HAP-1 (cell line): ENCODE measurements around the gene THAP8.

Experiments used
- DNase-seq, 2 experiments: peaks; one replicate each; pipeline ENCODE4 v3.0.0-alpha.2; 2016 to 2020; ENCODE audit warnings: low spot score in 2 of 2
- H3K27me3 ChIP-seq: fragments of 250-450 bp; sonication (Bioruptor Pico); 2 replicates; pipeline ENCODE4 v1.5.1; 2020; ENCODE audit warnings: low read depth, mild to moderate bottlenecking, moderate library complexity
- H3K36me3 ChIP-seq: fragments of 250-450 bp; sonication (Bioruptor Pico); replicated peaks from 2 replicates; pipeline ENCODE4 v1.5.1; 2020; ENCODE audit warnings: mild to moderate bottlenecking
- H3K4me1 ChIP-seq: fragments of 250-450 bp; sonication (Bioruptor Pico); 2 replicates; pipeline ENCODE4 v1.5.1; 2020; ENCODE audit warnings: mild to moderate bottlenecking
- H3K4me3 ChIP-seq: fragments of 250-450 bp; sonication (Bioruptor Pico); 2 replicates; pipeline ENCODE4 v1.5.1; 2020; ENCODE audit warnings: mild to moderate bottlenecking, moderate library complexity
- H3K9me3 ChIP-seq: fragments of 250-450 bp; sonication (Bioruptor Pico); 2 replicates; pipeline ENCODE4 v1.5.1; 2020; ENCODE audit warnings: mild to moderate bottlenecking, moderate library complexity
- in situ Hi-C: fragments of 300-500 bp; cut with MboI; formaldehyde crosslinking; loops from 3 replicates; pipeline ENCODE4 v1.14.3; 2020; ENCODE audit warnings: low sequenced_read_pairs, inconsistent platforms, mixed read lengths

Gene THAP8

DNA sequence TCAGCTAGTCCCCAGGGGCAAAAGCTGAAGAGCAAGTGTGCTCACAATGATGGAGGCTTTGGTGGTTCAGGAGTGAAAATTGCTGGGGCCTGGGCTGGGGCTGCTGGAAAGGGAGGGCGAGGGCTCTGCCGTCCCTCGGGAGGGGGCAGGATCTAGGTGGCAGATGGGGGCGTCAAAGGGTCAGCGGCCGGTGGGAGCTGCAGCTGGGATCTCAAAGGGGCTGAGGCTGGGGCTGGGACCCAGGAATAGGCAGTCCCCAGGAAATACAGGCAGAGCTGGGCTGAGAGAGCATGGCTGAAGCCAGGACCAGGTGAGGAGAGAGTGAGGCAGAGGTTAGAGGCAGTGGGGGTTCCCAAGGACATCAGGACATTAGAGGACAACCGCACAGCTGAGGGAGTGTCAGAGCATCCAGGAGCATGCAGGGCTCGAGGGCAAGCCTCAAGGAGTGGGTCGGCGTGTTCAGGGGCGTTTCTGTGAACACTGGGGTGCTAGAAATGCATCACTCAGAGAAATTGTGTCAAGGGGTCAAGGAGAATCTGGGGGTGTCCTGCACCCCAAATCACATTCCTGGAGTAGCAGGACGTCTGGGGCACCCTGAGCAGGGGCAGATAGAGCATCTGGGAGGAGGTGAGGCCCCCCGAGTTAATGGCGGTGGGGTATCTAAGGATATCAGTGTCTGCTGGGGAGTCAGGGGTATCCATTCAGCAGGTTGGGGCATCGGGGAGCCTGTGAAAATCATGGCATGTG, 44.3 kb downstream of the THAP8 start:
- no peaks in the 10 kb centered on the region for H3K9me3 ChIP-seq
- no peak overlapping the region for H3K4me3 ChIP-seq
- no peaks in the 10 kb centered on the region for H3K27me3 ChIP-seq
- H3K4me1 ChIP-seq: peaks cover 3% of the 10 kb centered on the region; the same call in 1 of the 2 replicates
- DNase-seq: no peak
- in situ Hi-C loops: no loop called here
- H3K36me3 ChIP-seq: no peaks in the 10 kb centered on the region

- in situ Hi-C loops: no loop called here
- no peak for DNase-seq
- H3K4me3 ChIP-seq: no peak overlapping the region
Observed at GRCh38 chr19:36009220-36009619, 44.9 kb downstream of the THAP8 start.

DNA sequence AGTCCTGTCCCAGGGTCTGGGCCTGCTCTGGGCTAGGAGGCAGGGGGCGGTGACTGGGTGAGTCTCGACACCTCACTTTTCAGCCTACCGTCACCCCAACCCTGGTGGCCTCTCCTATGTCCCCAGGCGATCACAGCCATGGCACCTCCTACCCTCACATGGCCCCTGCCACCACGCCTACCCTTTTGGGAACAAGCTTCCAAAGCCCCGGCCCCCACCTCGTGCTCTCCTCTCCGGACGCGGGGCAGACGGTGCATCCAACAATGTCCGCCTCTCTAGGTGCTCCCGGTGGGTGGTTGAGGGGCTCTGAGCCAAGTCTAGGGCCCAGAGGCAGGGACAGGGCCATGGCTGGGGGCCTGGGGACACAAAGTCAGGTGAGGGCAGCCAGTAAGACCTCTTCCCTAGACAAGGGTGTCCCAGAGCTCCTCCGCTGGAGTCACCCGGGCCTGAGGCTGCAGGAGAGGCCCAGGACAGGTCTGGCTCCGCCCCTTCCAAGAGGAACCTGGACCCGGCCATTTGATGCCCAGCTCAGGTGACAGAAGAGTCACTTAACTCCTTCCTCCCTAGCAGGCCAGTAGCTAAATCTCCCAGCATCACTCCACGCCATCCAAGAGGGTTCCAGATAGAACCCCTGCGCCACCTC, 45.6 kb downstream of the THAP8 start, which contains the start of gene SYNE4:
SYNE4 (minus strand) TSS at position 478 of the 643 bp plus-strand sequence; CDS start at position 346, 132 bp downstream.
- H3K4me1 ChIP-seq: 0 out of 2 replicates have a peak, but pooled peaks cover 3% of the 10 kb centered on the region
- in situ Hi-C loops: no loop called here
- H3K27me3 ChIP-seq: no peaks in the 10 kb centered on the region
- H3K9me3 ChIP-seq: no peaks in the 10 kb centered on the region
- no peaks in the 10 kb centered on the region for H3K36me3 ChIP-seq
- no peak for DNase-seq
- H3K4me3 ChIP-seq: no peak within 1 kb of the TSS

More at GRCh38 chr19:36009220-36009619, 44.9 kb downstream of the THAP8 start:
- Histone ChIP-seq H3K36me3 (no peaks in the 10 kb centered on the region), H3K9me3 (no peaks in the 10 kb centered on the region), H3K27me3 (no peaks in the 10 kb centered on the region), H3K4me1 (0 out of 2 replicates have a peak, but pooled peaks cover 3% of the 10 kb centered on the region)

DNA sequence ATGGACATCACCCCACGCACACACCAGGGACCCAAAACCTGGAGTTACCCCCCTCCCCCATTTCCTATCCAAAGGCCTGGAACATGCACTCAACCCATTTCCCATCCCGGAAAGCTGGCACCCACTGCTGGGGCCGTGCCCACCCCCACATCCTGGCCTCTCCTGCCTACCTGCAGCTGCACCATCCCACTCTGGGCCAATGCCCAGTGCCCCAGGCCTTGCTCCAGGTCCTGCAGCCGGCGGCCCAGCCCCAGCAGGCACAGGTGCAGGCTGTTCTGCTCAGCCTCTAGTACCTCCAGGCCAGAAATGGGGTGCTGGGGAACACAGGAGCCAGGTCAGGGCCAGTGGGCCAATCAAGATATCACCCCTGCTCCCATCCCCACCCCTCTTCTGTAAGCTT, 47.1 kb downstream of the THAP8 start:
- Histone ChIP-seq H3K4me1 (no peaks in the 10 kb centered on the region), H3K27me3 (no peaks in the 10 kb centered on the region), H3K36me3 (no peaks in the 10 kb centered on the region), H3K4me3 (no peak overlapping the region), H3K9me3 (no peaks in the 10 kb centered on the region)
- in situ Hi-C loops: no loop called here
- DNase-seq: no peak

GRCh38 chr19:36003284-36003683, 50.8 kb downstream of the THAP8 start:
- H3K36me3 ChIP-seq: peaks cover 10% of the 10 kb centered on the region
- H3K27me3 ChIP-seq: no peaks in the 10 kb centered on the region
- no peaks in the 10 kb centered on the region for H3K9me3 ChIP-seq
- in situ Hi-C loops: no loop called here
- H3K4me1 ChIP-seq: no peaks in the 10 kb centered on the region
- no peak overlapping the region for H3K4me3 ChIP-seq
- DNase-seq: no peak

- no peaks in the 10 kb centered on the region for H3K27me3 ChIP-seq
- H3K36me3 ChIP-seq: peaks cover 19% of the 10 kb centered on the region
- DNase-seq: no peak
- no peaks in the 10 kb centered on the region for H3K9me3 ChIP-seq
- H3K4me3 ChIP-seq: no peak overlapping the region
- in situ Hi-C loops: no loop called here
- peaks cover 2% of the 10 kb centered on the region; the same call in 1 of the 2 replicates for H3K4me1 ChIP-seq
Observed at GRCh38 chr19:36001605-36002004, 52.5 kb downstream of the THAP8 start.

DNA sequence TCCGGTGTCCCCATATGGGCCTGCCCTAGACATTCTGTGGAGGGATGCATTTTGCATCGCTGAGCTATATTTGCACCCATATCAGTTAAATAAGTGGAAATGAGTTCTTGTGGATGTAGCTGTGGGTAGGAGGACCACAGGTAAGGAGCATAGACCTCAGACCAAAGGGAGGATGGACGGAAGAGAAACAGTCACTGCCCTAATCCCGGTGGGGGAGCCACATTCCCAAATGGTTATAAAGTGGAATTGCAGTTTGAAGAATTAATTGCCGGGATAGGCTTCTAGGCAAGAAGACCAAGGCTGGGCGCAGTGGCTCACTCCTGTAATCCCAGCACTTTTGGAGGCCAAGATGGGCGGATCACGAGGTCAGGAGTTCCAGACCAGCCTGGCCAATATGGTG, 57.3 kb downstream of the THAP8 start:
- H3K36me3 ChIP-seq: peaks cover 22% of the 10 kb centered on the region
- in situ Hi-C loops: no loop called here
- H3K4me1 ChIP-seq: peaks cover 13% of the 10 kb centered on the region
- no peak overlapping the region for H3K4me3 ChIP-seq
- DNase-seq: no peak
- no peaks in the 10 kb centered on the region for H3K9me3 ChIP-seq
- no peaks in the 10 kb centered on the region for H3K27me3 ChIP-seq

DNA sequence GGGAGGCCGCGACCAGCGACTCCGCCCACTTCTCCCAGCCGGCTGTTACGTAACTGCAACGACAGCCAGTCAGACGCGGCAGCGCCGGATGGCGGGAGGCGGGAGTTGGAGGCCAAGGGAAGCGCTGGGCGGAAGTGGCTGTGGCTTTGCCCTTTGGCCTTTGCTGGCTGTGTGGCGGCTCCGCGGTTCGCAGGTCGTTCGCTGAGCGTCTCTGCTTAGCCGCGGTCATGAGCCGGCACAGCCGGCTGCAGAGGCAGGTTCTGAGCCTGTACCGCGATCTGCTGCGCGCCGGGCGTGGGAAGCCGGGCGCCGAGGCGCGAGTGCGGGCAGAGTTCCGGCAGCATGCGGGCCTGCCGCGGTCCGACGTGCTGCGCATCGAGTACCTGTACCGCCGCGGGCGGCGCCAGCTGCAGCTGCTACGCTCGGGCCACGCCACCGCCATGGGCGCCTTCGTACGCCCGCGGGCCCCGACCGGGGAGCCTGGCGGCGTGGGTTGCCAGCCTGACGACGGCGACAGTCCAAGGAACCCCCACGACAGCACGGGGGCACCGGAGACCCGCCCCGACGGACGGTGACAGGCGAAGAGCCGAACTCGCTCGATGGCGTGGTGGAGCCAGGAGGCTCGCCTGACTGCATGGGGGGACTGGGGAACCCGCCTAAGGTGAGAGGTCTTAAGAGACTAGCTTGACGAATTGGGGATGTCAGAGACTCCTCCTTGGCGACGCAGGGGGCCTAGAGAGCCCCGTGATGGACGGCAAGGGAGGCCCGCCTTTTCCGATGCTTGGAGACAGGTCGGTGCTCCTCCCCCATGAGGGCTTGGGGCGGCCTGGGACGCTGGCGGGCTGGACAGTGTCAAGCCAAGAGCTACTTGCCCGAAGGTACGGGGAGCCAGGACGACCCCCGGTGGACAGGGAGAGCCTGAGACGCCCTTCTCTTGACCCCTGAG, 58.8 kb downstream of the THAP8 start, which contains the start of gene SDHAF1:
SDHAF1 (plus strand) TSS at position 141 of the 946 bp plus-strand sequence; CDS start at position 228, 87 bp downstream.
- no peaks in the 10 kb centered on the region for H3K27me3 ChIP-seq
- peak within 1 kb of the TSS; percentile 80 for H3K4me3 ChIP-seq
- H3K36me3 ChIP-seq: peaks cover 22% of the 10 kb centered on the region
- in situ Hi-C loops: no loop called here
- DNase-seq: peak; percentile 85 to 97
- H3K9me3 ChIP-seq: no peaks in the 10 kb centered on the region
- peaks cover 13% of the 10 kb centered on the region for H3K4me1 ChIP-seq

DNA sequence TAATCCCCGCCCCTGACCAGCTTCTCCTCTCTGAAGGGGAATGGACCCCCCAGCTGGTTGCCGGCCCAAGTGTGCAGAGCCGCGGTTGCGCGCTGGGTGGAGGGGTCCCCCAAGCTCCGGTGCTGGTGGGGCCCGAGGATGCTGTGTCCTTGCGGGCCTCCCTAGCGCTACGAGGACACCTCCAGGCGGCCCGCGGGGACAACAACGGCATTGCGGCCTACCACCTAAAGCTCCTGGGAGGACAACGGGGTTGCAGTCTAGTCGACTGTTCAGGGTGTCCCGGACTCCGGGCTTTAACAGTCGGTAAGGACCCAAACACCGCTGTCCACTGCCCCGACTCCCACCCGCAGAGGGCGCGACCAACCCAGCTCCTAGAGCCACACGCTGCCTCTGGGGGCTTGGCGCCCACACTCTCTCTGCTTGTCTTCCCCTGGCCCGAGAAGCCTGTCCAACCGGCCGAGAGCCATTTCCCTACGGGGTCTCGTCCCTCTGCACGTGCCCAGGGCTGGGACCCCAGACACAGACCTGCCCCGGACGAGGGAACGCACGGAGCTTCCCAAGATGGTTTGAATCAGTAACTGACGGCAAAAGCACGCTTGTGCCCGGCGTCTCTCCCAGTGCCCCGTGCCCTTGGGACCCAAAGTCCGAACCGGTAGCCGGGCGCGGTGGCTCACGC, 60.0 kb downstream of the THAP8 start:
- no peak for DNase-seq
- peaks cover 15% of the 10 kb centered on the region for H3K36me3 ChIP-seq
- peaks cover 13% of the 10 kb centered on the region for H3K4me1 ChIP-seq
- H3K27me3 ChIP-seq: no peaks in the 10 kb centered on the region
- H3K9me3 ChIP-seq: no peaks in the 10 kb centered on the region
- no peak overlapping the region for H3K4me3 ChIP-seq
- in situ Hi-C loops: no loop called here

- Histone ChIP-seq H3K36me3 (peaks cover 10% of the 10 kb centered on the region), H3K4me1 (peaks cover 13% of the 10 kb centered on the region), H3K9me3 (no peaks in the 10 kb centered on the region), H3K4me3 (no peak overlapping the region), H3K27me3 (no peaks in the 10 kb centered on the region)
- in situ Hi-C loops: no loop called here
- DNase-seq: no peak
Observed at GRCh38 chr19:35992907-35993765, 60.9 kb downstream of the THAP8 start.

DNA sequence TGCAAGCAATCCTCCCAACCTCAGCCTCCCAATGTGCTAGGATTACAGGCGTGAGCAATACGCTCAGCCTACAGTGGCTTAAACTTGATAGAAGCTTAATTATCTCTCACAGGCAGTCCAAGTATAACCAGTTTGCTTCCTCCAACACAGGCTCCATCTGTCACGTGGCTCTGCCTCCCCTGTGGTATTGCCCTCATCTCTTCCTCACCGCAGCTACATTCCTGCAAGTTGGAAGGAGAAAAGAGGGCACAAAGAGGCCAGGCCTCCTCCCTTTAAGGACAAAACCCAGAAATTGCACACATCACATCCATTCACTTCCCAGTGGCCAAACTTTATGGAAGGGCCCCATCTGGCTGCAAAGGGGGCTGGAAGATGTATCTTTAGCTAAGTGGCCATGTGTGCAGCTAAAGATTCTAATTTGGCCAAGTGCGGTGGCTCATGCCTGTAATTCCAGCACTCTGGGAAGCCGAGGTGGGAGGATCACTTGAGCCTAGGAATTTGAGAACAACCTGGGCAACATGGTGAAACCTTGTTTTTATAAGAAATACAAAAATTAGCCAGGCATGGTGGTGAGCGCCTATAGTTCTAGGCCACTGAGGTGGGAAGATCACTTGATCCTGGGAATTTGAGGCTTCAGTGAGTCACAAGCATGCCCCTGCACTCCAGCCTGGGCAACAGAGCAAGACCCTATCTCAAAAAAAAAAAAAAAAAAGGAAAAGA, 62.2 kb downstream of the THAP8 start:
- H3K4me1 ChIP-seq: peaks cover 15% of the 10 kb centered on the region
- no peak for DNase-seq
- H3K27me3 ChIP-seq: no peaks in the 10 kb centered on the region
- H3K9me3 ChIP-seq: no peaks in the 10 kb centered on the region
- in situ Hi-C loops: no loop called here
- no peak overlapping the region for H3K4me3 ChIP-seq
- H3K36me3 ChIP-seq: peaks cover 5% of the 10 kb centered on the region; the same call in 1 of the 2 replicates
